IMR-90 (cell line): Measurements from ENCODE around the gene CALN1. TPM values are rescaled to one million over a fixed set of nuclear protein-coding genes. Genes with fewer than 3 reads are reported as not detected.

ENCODE experiments used
- ATAC-seq: fragments of 200-7000 bp; cut with Tn5 transposase; 2 replicates; pipeline ENCODE4 v1.9.1; 2020; ENCODE audit warnings: low read depth, mild to moderate bottlenecking, moderate library complexity
- BruUV-seq: library from RNA; stranded (reverse); fragments of 400-500 nt; replicated peaks from 2 replicates; lab custom pipeline; 2021; lab: Mats Ljungman, UMichigan
- CTCF ChIA-PET: fragments of 300-600 bp; formaldehyde crosslinking; extraction: SDS; loops from one replicate; lab custom pipeline; 2021; ENCODE audit warnings: antibody characterized with exemption; lab: Yijun Ruan, JAX
- POLR2A ChIA-PET: fragments of 300-600 bp; sonication (Branson Sonifier 250); formaldehyde crosslinking; loops from one replicate; lab custom pipeline; 2022; ENCODE audit warnings: antibody characterized with exemption; ENCODE audit not compliant: unreplicated experiment; lab: Charles Lee
- DNase-seq: peaks from one replicate; pipeline ENCODE4 v3.0.0; 2013
- H2AFZ ChIP-seq: replicated peaks from 2 replicates; pipeline ENCODE3; 2013; ENCODE audit warnings: low read length, mild to moderate bottlenecking; ENCODE audit not compliant: poor library complexity
- H2AK5ac ChIP-seq: 2 replicates; pipeline ENCODE4 v1.6.1; 2013; ENCODE audit warnings: low read depth, low read length, inconsistent platforms
- H2AK9ac ChIP-seq: replicated peaks from 2 replicates; pipeline ENCODE3; 2013; ENCODE audit warnings: mild to moderate bottlenecking, low read depth, low read length, moderate library complexity; ENCODE audit not compliant: poor library complexity
- H2BK120ac ChIP-seq: 2 replicates; pipeline ENCODE4 v1.6.1; 2013; ENCODE audit warnings: low read depth, low read length, inconsistent platforms
- H2BK15ac ChIP-seq: 3 replicates; pipeline ENCODE4 v1.6.1; 2013; ENCODE audit warnings: low read depth, low read length, inconsistent platforms
- H2BK20ac ChIP-seq: 2 replicates; pipeline ENCODE4 v1.6.1; 2013; ENCODE audit warnings: low read depth, mild to moderate bottlenecking, inconsistent platforms, low read length, moderate library complexity
- H2BK5ac ChIP-seq: 2 replicates; pipeline ENCODE4 v1.6.1; 2013; ENCODE audit warnings: mild to moderate bottlenecking, low read depth, low read length, inconsistent platforms; ENCODE audit not compliant: poor library complexity, severe bottlenecking
- H3K14ac ChIP-seq: replicated peaks from 2 replicates; pipeline ENCODE4 v1.6.1; 2013; ENCODE audit warnings: low read depth, low read length, inconsistent platforms
- H3K18ac ChIP-seq: 2 replicates; pipeline ENCODE4 v1.6.1; 2013; ENCODE audit warnings: low read depth, low read length, control low read depth
- H3K23ac ChIP-seq: 2 replicates; pipeline ENCODE4 v1.6.1; 2013; ENCODE audit warnings: low read depth, low read length, inconsistent platforms
- H3K27ac ChIP-seq: 2 replicates; pipeline ENCODE4 v1.5.1; 2013; ENCODE audit warnings: mild to moderate bottlenecking, control low read depth, low read length; ENCODE audit not compliant: insufficient read depth
- H3K27me3 ChIP-seq: 2 replicates; pipeline ENCODE4 v1.6.1; 2013; ENCODE audit warnings: low read length; ENCODE audit not compliant: control insufficient read depth, insufficient read depth
- H3K36me3 ChIP-seq: 2 replicates; pipeline ENCODE4 v1.6.1; 2013; ENCODE audit warnings: low read length, mixed read lengths; ENCODE audit not compliant: control insufficient read depth, insufficient read depth
- H3K4ac ChIP-seq: 2 replicates; pipeline ENCODE4 v1.6.1; 2013; ENCODE audit warnings: low read depth, low read length, inconsistent platforms
- H3K4me1 ChIP-seq: 2 replicates; pipeline ENCODE4 v1.6.1; 2013; ENCODE audit warnings: low read length, mixed read lengths; ENCODE audit not compliant: control insufficient read depth, insufficient read depth
- H3K4me2 ChIP-seq: 2 replicates; pipeline ENCODE4 v1.6.1; 2013; ENCODE audit warnings: low read depth, mild to moderate bottlenecking, control low read depth, low read length, moderate library complexity
- H3K4me3 ChIP-seq: 2 replicates; pipeline ENCODE4 v1.5.1; 2013; ENCODE audit warnings: low read depth, mild to moderate bottlenecking, control low read depth, low read length, moderate library complexity; ENCODE audit not compliant: insufficient read depth
- H3K56ac ChIP-seq: 2 replicates; pipeline ENCODE4 v1.6.1; 2013; ENCODE audit warnings: low read length, inconsistent platforms; ENCODE audit not compliant: insufficient read depth; ENCODE audit errors: extremely low read depth
- H3K79me1 ChIP-seq, 2 experiments: 2 replicates each; pipeline ENCODE4 v1.6.1; 2013; ENCODE audit warnings: low read length in 2 of 2, inconsistent platforms in 1 of 2, low read depth in 1 of 2
- H3K9ac ChIP-seq: 2 replicates; pipeline ENCODE4 v1.6.1; 2013; ENCODE audit warnings: low read depth, low read length, control low read depth
- H3K9me1 ChIP-seq: 2 replicates; pipeline ENCODE4 v1.6.1; 2013; ENCODE audit warnings: low read length, inconsistent platforms; ENCODE audit not compliant: insufficient read depth
- H3K9me3 ChIP-seq: 2 replicates; pipeline ENCODE4 v1.6.1; 2013; ENCODE audit warnings: low read length; ENCODE audit not compliant: control insufficient read depth, insufficient read depth
- H4K20me1 ChIP-seq: 2 replicates; pipeline ENCODE4 v1.6.1; 2013; ENCODE audit warnings: low read length, inconsistent platforms; ENCODE audit not compliant: insufficient read depth
- H4K5ac ChIP-seq: 2 replicates; pipeline ENCODE4 v1.6.1; 2013; ENCODE audit warnings: mild to moderate bottlenecking, low read depth, low read length, control low read depth
- H4K8ac ChIP-seq, 2 experiments: 2 replicates each; pipeline ENCODE4 v1.6.1; 2013; ENCODE audit warnings: low read depth in 2 of 2, low read length in 2 of 2, control low read depth in 1 of 2, inconsistent platforms in 1 of 2
- H4K91ac ChIP-seq: 2 replicates; pipeline ENCODE4 v1.6.1; 2013; ENCODE audit warnings: low read depth, low read length, inconsistent platforms; ENCODE audit not compliant: insufficient read depth
- CEBPB ChIP-seq: IDR thresholded peaks from 2 replicates; pipeline ENCODE4 v1.6.1; 2012; ENCODE audit warnings: low read depth, low read length, improper control_type of control experiment
- WGBS, 2 experiments: methylation state at CpG; one replicate each; pipeline versions ENCODE4 v1.1.5 to v1.1.7; 2013; ENCODE audit warnings: missing lambda C conversion rate in 2 of 2; ENCODE audit not compliant: insufficient read length in 1 of 2; ENCODE audit errors: extremely low coverage in 2 of 2; 5-methylcytosine and 5-hydroxymethylcytosine counted together
- dilution Hi-C: fragments of 300-500 bp; cut with HindIII; formaldehyde crosslinking; loops from one replicate; pipeline ENCODE4 v1.14.3; 2018; ENCODE audit warnings: low sequenced_read_pairs; ENCODE audit not compliant: unreplicated experiment
- in situ Hi-C: fragments of 300-500 bp; cut with MboI; formaldehyde crosslinking; loops from 3 replicates; pipeline ENCODE4 v1.14.3; 2019; ENCODE audit warnings: low sequenced_read_pairs, inconsistent platforms, mixed read lengths
- intact Hi-C: fragments of 100-400 bp; cut with micrococcal nuclease; formaldehyde crosslinking; loops from 2 replicates; pipeline ENCODE4 v1.10.0; 2022
- polyA plus RNA-seq, 3 experiments: library from polyadenylated mRNA; depleted of rRNA; stranded (reverse); fragments of >200 nt; gene quantifications; 2 replicates each; pipeline ENCODE4 v1.2.3, GENCODE V29; 2012; ENCODE audit warnings: low replicate concordance in 1 of 3
- total RNA-seq: library from RNA; depleted of rRNA; stranded (reverse); fragments of >200 nt; gene quantifications from 2 replicates; pipeline ENCODE4 v1.2.3, GENCODE V29; 2012

The CALN1 gene
- total and polyA plus RNA-seq, 2 of the 4 experiments (the other 2 are of a cell fraction): not detected

DNA sequence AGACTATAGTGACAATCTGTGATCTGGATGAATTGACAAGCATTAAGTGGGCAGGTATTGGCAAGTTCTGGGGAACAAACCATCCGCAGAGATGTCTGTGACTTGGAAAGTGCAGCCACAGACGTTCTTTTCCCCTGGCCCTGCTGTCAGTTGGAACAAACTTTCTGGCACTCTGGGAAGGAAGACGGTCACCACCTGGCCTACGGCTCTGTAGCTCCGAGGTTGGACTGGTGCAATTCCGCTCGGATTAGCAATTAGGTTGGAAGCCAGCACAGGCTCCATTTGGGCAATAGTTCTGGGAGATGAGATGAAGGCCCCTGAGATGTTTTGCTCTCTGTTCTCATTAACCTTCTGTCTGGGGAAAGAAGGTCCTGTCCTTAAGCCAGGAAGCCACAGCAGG is 437.5 kb downstream of the CALN1 start:
- H3K9ac ChIP-seq: no peak overlapping the region
- no peak overlapping the region for H3K4me2 ChIP-seq
- no peak overlapping the region for H3K27ac ChIP-seq
- in situ Hi-C loops: no loop called here
- no peak overlapping the region for H2AFZ ChIP-seq
- H2BK5ac ChIP-seq: no peak overlapping the region
- no peak for ATAC-seq
- H4K20me1 ChIP-seq: no peaks in the 10 kb centered on the region
- intact Hi-C loops: no loop called here
- no peak overlapping the region for H2BK120ac ChIP-seq
- 20% methylated on average over 1 of the region's 7 CpGs; no CpG with 5 or more reads in 1 of the 2 experiments for WGBS, 2 experiments
- no peaks in the 10 kb centered on the region for H3K9me1 ChIP-seq
- H4K8ac ChIP-seq: no peak overlapping the region
- H2BK20ac ChIP-seq: no peak overlapping the region
- no peak overlapping the region for H4K91ac ChIP-seq
- no peak overlapping the region for H2AK9ac ChIP-seq
- no peak overlapping the region for H3K56ac ChIP-seq
- dilution Hi-C loops: no loop called here
- H3K36me3 ChIP-seq: no peaks in the 10 kb centered on the region
- no peak overlapping the region for H3K23ac ChIP-seq
- peaks cover 28% of the 10 kb centered on the region for H3K9me3 ChIP-seq
- ChIA-PET CTCF (no interaction called here), POLR2A (no interaction called here)
- H2BK15ac ChIP-seq: no peak overlapping the region
- no peaks in the 10 kb centered on the region for H3K27me3 ChIP-seq
- H3K4me1 ChIP-seq: no peaks in the 10 kb centered on the region
- H3K14ac ChIP-seq: no peak overlapping the region
- no peak overlapping the region for H4K5ac ChIP-seq
- H3K79me1 ChIP-seq: no peaks in the 10 kb centered on the region
- TF ChIP-seq CEBPB: no peak
- H3K4ac ChIP-seq: no peak overlapping the region
- DNase-seq: no peak
- no peak overlapping the region for H2AK5ac ChIP-seq
- no TSS peak for BruUV-seq
- no peak overlapping the region for H3K18ac ChIP-seq
- no peak overlapping the region for H3K4me3 ChIP-seq
